Non-pigmented ciliary epithelial cell (primary cell): ENCODE data around the gene PI4KA.

Experiments used
- DNase-seq: peaks from one replicate; pipeline ENCODE4 v3.0.0-alpha.2; 2010; ENCODE audit warnings: low read depth

Gene PI4KA

GRCh38 chr22:20881869-20882815, 23.5 kb upstream of the PI4KA start:
- DNase-seq = no peak

GRCh38 chr22:20881231-20881630, 22.6 kb upstream of the PI4KA start:
- DNase-seq = no peak

- DNase-seq = no peak
Measured at GRCh38 chr22:20877715-20878114, 19.1 kb upstream of the PI4KA start.

- DNase-seq = no peak
Measured at GRCh38 chr22:20875296-20875695, 16.7 kb upstream of the PI4KA start.

GRCh38 chr22:20873214-20873613, 14.6 kb upstream of the PI4KA start:
- DNase-seq = no peak

GRCh38 chr22:20869234-20869633, 10.6 kb upstream of the PI4KA start:
- DNase-seq = no peak

- no peak for DNase-seq
Measured at GRCh38 chr22:20868025-20868962, 9.7 kb upstream of the PI4KA start.

GRCh38 chr22:20867179-20868024, 8.8 kb upstream of the PI4KA start:
- no peak for DNase-seq

- DNase-seq = no peak
Measured at GRCh38 chr22:20866736-20867135, 8.1 kb upstream of the PI4KA start.

GRCh38 chr22:20865875-20866445, 7.3 kb upstream of the PI4KA start:
- no peak for DNase-seq

GRCh38 chr22:20865331-20865730, 6.7 kb upstream of the PI4KA start:
- DNase-seq = no peak

- DNase-seq = no peak
Measured at GRCh38 chr22:20864186-20864908, 5.7 kb upstream of the PI4KA start.

GRCh38 chr22:20863366-20863765, 4.8 kb upstream of the PI4KA start:
- DNase-seq = no peak

GRCh38 chr22:20862540-20862939, 3.9 kb upstream of the PI4KA start:
- DNase-seq = no peak

GRCh38 chr22:20859615-20860014, 1.0 kb upstream of the PI4KA start:
- DNase-seq = no peak

GRCh38 chr22:20857838-20858614, 585 bp downstream of the PI4KA start:
- peak; percentile 31 for DNase-seq

- DNase-seq = no peak
Measured at GRCh38 chr22:20857247-20857643, 1.4 kb downstream of the PI4KA start.

- DNase-seq = no peak
Measured at GRCh38 chr22:20853236-20853660, 5.4 kb downstream of the PI4KA start.

- no peak for DNase-seq
Measured at GRCh38 chr22:20852503-20852902, 6.1 kb downstream of the PI4KA start.

- no peak for DNase-seq
Measured at GRCh38 chr22:20852076-20852475, 6.5 kb downstream of the PI4KA start.
